HepG2 (cell line): ENCODE measurements around the gene MC1R. TPM values are rescaled to one million over a fixed set of nuclear protein-coding genes. Genes with fewer than 3 reads are reported as not detected.

Experiments used
- ATAC-seq: fragments of 200-7000 bp; cut with Tn5 transposase; 3 replicates; pipeline ENCODE4 v1.9.1; 2020; ENCODE audit warnings: mild to moderate bottlenecking, moderate library complexity
- BruUV-seq: library from RNA; stranded (reverse); fragments of 400-500 nt; replicated peaks from 2 replicates; lab custom pipeline; 2021; lab: Mats Ljungman, UMichigan
- CTCF ChIA-PET: fragments of 300-600 bp; formaldehyde crosslinking; extraction: SDS; loops from one replicate; lab custom pipeline; 2021; ENCODE audit warnings: low total read pairs, inconsistent platforms, low intra/inter-chr PET ratio; lab: Yijun Ruan, JAX
- POLR2A ChIA-PET: fragments of 350-600 bp; sonication (Branson Sonifier 250); formaldehyde crosslinking; loops from one replicate; lab custom pipeline; 2020; ENCODE audit warnings: antibody characterized with exemption, inconsistent platforms; lab: Yijun Ruan, JAX
- DNase-seq: peaks from one replicate; pipeline ENCODE4 v3.0.0-alpha.2; 2015; ENCODE audit warnings: low spot score
- FAIRE-seq: peaks from 3 replicates; lab custom pipeline; 2011; peaks lifted over from hg19 to GRCh38; lab: Jason Lieb, UNC
- H2AFZ ChIP-seq: one replicate; pipeline ENCODE4 v1.6.1; 2011; ENCODE audit warnings: low read length, inconsistent platforms
- H3K27ac ChIP-seq: fragments of 300-600 bp; 3 replicates; pipeline ENCODE4 v1.8.0; 2011; ENCODE audit warnings: mixed run types, mild to moderate bottlenecking, mixed read lengths, low read length, inconsistent platforms; ENCODE audit not compliant: insufficient read depth; ENCODE audit errors: extremely low read length
- H3K27me3 ChIP-seq, 2 experiments: fragments of 200-600 bp in 1 of 2; 2 replicates in 1 of 2; 3 replicates in 1 of 2; pipeline versions ENCODE4 v1.6.0 to v1.8.0; 2011; ENCODE audit warnings: low read length in 2 of 2, mild to moderate bottlenecking in 2 of 2, moderate library complexity in 2 of 2, inconsistent platforms in 1 of 2; ENCODE audit not compliant: insufficient read depth in 2 of 2, control insufficient read depth in 1 of 2
- H3K36me3 ChIP-seq, 2 experiments: fragments of 200-600 bp in 1 of 2; replicated peaks in 1 of 2; 2 replicates in 1 of 2; 3 replicates in 1 of 2; pipeline versions ENCODE4 v1.5.1 to v1.8.0; 2011; ENCODE audit warnings: low read length in 2 of 2, inconsistent platforms in 1 of 2; ENCODE audit not compliant: insufficient read depth in 2 of 2, control insufficient read depth in 1 of 2
- H3K4me1 ChIP-seq: 2 replicates; pipeline ENCODE4 v1.5.1; 2012; ENCODE audit warnings: low read length, inconsistent platforms; ENCODE audit not compliant: insufficient read depth
- H3K4me2 ChIP-seq: 2 replicates; pipeline ENCODE4 v1.6.0; 2011; ENCODE audit warnings: low read depth, low read length, inconsistent platforms
- H3K4me3 ChIP-seq, 3 experiments: fragments of 200-600 bp in 1 of 3; sonication (generic), shearing (Covaris generic) in 1 of 3; replicated peaks in 1 of 3; 2 replicates each; pipeline ENCODE4 v1.5.1; 2011 to 2016; ENCODE audit warnings: low read length in 3 of 3, inconsistent platforms in 2 of 3, low read depth in 2 of 3, mild to moderate bottlenecking in 2 of 3, control low read depth in 1 of 3, mixed read lengths in 1 of 3; ENCODE audit not compliant: insufficient read depth in 1 of 3
- H3K79me2 ChIP-seq: one replicate; pipeline ENCODE4 v1.6.1; 2011; ENCODE audit warnings: low read length, inconsistent platforms; ENCODE audit not compliant: insufficient read depth
- H3K9ac ChIP-seq: 2 replicates; pipeline ENCODE4 v1.6.0; 2011; ENCODE audit warnings: mild to moderate bottlenecking, low read depth, low read length, inconsistent platforms; ENCODE audit not compliant: insufficient read depth
- H3K9me3 ChIP-seq: 2 replicates; pipeline ENCODE4 v1.5.1; 2012; ENCODE audit warnings: mild to moderate bottlenecking, low read length
- H4K20me1 ChIP-seq: 2 replicates; pipeline ENCODE4 v1.6.0; 2011; ENCODE audit warnings: inconsistent platforms, mild to moderate bottlenecking, low read length, moderate library complexity; ENCODE audit not compliant: insufficient read depth
- AGO2 ChIP-seq: fragments of 200-400 bp; formaldehyde crosslinking; optimal IDR thresholded peaks from 2 replicates; pipeline ENCODE3; 2017; ENCODE audit warnings: mild to moderate bottlenecking, low read depth, low read length, moderate library complexity
- BRCA1 ChIP-seq: sonication (generic); formaldehyde crosslinking; IDR thresholded peaks from 2 replicates; pipeline ENCODE4 v1.4.0; 2020; ENCODE audit warnings: missing genetic modification reagents
- HNRNPL ChIP-seq: fragments of 200-400 bp; formaldehyde crosslinking; IDR thresholded peaks from 2 replicates; pipeline ENCODE4 v1.6.1; 2017; ENCODE audit warnings: mild to moderate bottlenecking, low read depth, low read length
- NRL ChIP-seq: sonication (generic); formaldehyde crosslinking; IDR thresholded peaks from 2 replicates; pipeline ENCODE4 v1.5.0; 2020; ENCODE audit warnings: missing genetic modification reagents, mild to moderate bottlenecking, moderate library complexity, borderline replicate concordance
- SSRP1 ChIP-seq: IDR thresholded peaks from 2 replicates; pipeline ENCODE4 v1.6.1; 2016; ENCODE audit warnings: control low read depth
- ZBTB38 ChIP-seq: sonication (generic); formaldehyde crosslinking; IDR thresholded peaks from 2 replicates; pipeline ENCODE4 v1.5.1; 2020; ENCODE audit warnings: mild to moderate bottlenecking, missing genetic modification reagents
- ZNF777 ChIP-seq: sonication (generic); formaldehyde crosslinking; IDR thresholded peaks from 2 replicates; pipeline ENCODE4 v1.4.0; 2020; ENCODE audit warnings: missing genetic modification reagents
- ZSCAN31 ChIP-seq: sonication (generic); formaldehyde crosslinking; IDR thresholded peaks from 2 replicates; pipeline ENCODE4 v1.5.0; 2020; ENCODE audit warnings: low read depth, mild to moderate bottlenecking, missing genetic modification reagents
- ZZZ3 ChIP-seq: sonication (generic); formaldehyde crosslinking; IDR thresholded peaks from 2 replicates; pipeline ENCODE4 v1.4.0; 2020; ENCODE audit warnings: missing genetic modification reagents, mild to moderate bottlenecking, borderline replicate concordance
- WGBS: methylation state at CpG from one replicate; pipeline ENCODE4 v1.1.6; 2017; ENCODE audit warnings: low lambda C conversion rate; 5-methylcytosine and 5-hydroxymethylcytosine counted together
- in situ Hi-C: cut with HindIII; loops from 2 replicates; pipeline ENCODE4 v1.10.0; 2017; ENCODE audit warnings: low pct_unique_long_range_greater_than_20kb; ENCODE audit not compliant: extremely low pct_ligation_motif_present
- intact Hi-C: fragments of 100-400 bp; cut with micrococcal nuclease; formaldehyde crosslinking; loops from one replicate; pipeline ENCODE4 v1.10.0; 2022; ENCODE audit not compliant: unreplicated experiment
- polyA plus RNA-seq, 8 experiments: library from polyadenylated mRNA; depleted of rRNA in 3 of 8; stranded (reverse) in 7 of 8; unstranded in 1 of 8; fragments of >200 nt; fragmentation: Illumina TruSeq in 4 of 8; extraction: Trizol in 4 of 8; gene quantifications; 2 replicates each; pipeline versions ENCODE4 v1.2.1 to v1.2.3, GENCODE V29; 2011 to 2016; ENCODE audit warnings: low read depth in 4 of 8, missing spikeins in 1 of 8, mixed read lengths in 1 of 8; ENCODE audit not compliant: insufficient read depth in 1 of 8
- total RNA-seq, 5 experiments: library from RNA; depleted of rRNA; stranded (reverse); fragments of >200 nt; fragmentation: Illumina TruSeq; extraction: Trizol; gene quantifications; 2 replicates each; pipeline ENCODE4 v1.2.3, GENCODE V29; 2016; ENCODE audit warnings: low read depth in 1 of 5
- TF ChIP-seq, protein P1 (sequence below): sonication (generic); formaldehyde crosslinking; IDR thresholded peaks from 2 replicates; pipeline ENCODE4; 2020; ENCODE audit warnings: missing genetic modification reagents, mild to moderate bottlenecking, borderline replicate concordance

The MC1R gene
- total and polyA plus RNA-seq, 2 of the 13 experiments (the other 11 are each of a cell fraction or from before 2014, with no cell fraction given) = 9.1 to 14.8 TPM

DNA sequence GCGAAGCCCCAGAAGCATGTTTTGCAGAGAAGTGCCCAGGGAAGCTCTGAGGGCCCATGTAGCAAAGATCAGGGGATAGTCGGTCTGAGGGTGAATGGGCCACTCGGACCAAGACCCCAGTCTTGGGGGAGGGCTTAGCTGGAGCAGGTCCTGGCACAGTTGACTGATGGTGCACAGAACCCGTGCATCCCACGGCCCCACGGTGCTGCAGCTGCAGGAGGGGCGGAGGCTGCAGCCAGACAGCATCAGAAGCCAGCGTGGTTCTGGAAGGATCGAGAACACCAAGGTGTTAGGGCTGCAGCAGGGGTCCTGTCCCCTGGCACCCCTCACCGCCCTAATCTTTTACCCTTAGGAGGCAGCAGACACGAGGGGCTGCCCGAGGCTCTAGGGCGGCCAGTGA lies 6.5 kb upstream of the MC1R start:
- in situ Hi-C loops = no loop called here
- Histone ChIP-seq H3K27ac (no peak overlapping the region), H3K79me2 (no peaks in the 10 kb centered on the region), H3K27me3 (no peaks in the 10 kb centered on the region), H3K9me3 (no peaks in the 10 kb centered on the region), H3K4me1 (peaks cover 38% of the 10 kb centered on the region), H2AFZ (no peak overlapping the region), H3K4me3 (no peak overlapping the region), H3K9ac (no peak overlapping the region)
- FAIRE-seq (no peak), DNase-seq (no peak), ATAC-seq (no peak)
- no TSS peak for BruUV-seq
- WGBS = 98% methylated on average over 12 of the region's 13 CpGs
- TF ChIP-seq HNRNPL = no peak
- 0 out of 2 replicates have a peak, but pooled peaks have one; percentile 36 for TF ChIP-seq SSRP1 (CRISPR knock-in tag)
- TF ChIP-seq ZZZ3 (CRISPR knock-in tag) = no peak
- no peak for TF ChIP-seq ZNF777
- TF ChIP-seq NRL = 0 out of 2 replicates have a peak, but pooled peaks have one; percentile 21
- TF ChIP-seq AGO2 = peak; percentile 80
- TF ChIP-seq ZBTB38 (CRISPR knock-in tag) = 0 out of 2 replicates have a peak, but pooled peaks have one; percentile 26
- no peak for TF ChIP-seq BRCA1 (CRISPR knock-in tag)
- TF ChIP-seq, protein P1, sequence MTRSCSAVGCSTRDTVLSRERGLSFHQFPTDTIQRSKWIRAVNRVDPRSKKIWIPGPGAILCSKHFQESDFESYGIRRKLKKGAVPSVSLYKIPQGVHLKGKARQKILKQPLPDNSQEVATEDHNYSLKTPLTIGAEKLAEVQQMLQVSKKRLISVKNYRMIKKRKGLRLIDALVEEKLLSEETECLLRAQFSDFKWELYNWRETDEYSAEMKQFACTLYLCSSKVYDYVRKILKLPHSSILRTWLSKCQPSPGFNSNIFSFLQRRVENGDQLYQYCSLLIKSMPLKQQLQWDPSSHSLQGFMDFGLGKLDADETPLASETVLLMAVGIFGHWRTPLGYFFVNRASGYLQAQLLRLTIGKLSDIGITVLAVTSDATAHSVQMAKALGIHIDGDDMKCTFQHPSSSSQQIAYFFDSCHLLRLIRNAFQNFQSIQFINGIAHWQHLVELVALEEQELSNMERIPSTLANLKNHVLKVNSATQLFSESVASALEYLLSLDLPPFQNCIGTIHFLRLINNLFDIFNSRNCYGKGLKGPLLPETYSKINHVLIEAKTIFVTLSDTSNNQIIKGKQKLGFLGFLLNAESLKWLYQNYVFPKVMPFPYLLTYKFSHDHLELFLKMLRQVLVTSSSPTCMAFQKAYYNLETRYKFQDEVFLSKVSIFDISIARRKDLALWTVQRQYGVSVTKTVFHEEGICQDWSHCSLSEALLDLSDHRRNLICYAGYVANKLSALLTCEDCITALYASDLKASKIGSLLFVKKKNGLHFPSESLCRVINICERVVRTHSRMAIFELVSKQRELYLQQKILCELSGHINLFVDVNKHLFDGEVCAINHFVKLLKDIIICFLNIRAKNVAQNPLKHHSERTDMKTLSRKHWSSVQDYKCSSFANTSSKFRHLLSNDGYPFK (CRISPR knock-in tag) = no peak
- no peak for TF ChIP-seq ZSCAN31 (CRISPR knock-in tag)
- TF ChIP-seq, all 625 proteins: peak for 4
- Histone ChIP-seq H4K20me1 (no peaks in the 10 kb centered on the region; the same call in 1 of the 2 replicates), H3K4me2 (no peak overlapping the region), H3K36me3 (peaks cover 3 to 12% of the 10 kb centered on the region in 2 experiments)
- intact Hi-C loops = no loop called here
- CTCF ChIA-PET = no interaction called here
- POLR2A ChIA-PET = interaction anchor here (8.1 kb wide), 1 partner anchor 11 kb away, joined by 78 read pairs; the partner anchor contains the start of gene TUBB3
